SK-MEL-5 (cell line): Measurements from ENCODE around the gene COL2A1. TPM values are rescaled to one million over a fixed set of nuclear protein-coding genes. Genes with fewer than 3 reads are reported as not detected.

Source experiments
- DNase-seq: peaks from one replicate; pipeline ENCODE4 v3.0.0-alpha.2; 2016; ENCODE audit warnings: low read depth, low spot score
- in situ Hi-C: cut with HindIII; loops from 2 replicates; pipeline ENCODE4 v1.10.0; 2016; ENCODE audit warnings: low sequenced_read_pairs, high pct_unique_total_duplicates, low pct_unique_long_range_greater_than_20kb
- total RNA-seq: library from RNA; depleted of rRNA; stranded (reverse); fragments of >200 nt; shearing (Covaris generic); gene quantifications from 2 replicates; pipeline ENCODE4 v1.2.3, GENCODE V29; 2014

COL2A1 gene
- total RNA-seq, 1 experiment from 2014 or later, result 0.03 TPM

DNA sequence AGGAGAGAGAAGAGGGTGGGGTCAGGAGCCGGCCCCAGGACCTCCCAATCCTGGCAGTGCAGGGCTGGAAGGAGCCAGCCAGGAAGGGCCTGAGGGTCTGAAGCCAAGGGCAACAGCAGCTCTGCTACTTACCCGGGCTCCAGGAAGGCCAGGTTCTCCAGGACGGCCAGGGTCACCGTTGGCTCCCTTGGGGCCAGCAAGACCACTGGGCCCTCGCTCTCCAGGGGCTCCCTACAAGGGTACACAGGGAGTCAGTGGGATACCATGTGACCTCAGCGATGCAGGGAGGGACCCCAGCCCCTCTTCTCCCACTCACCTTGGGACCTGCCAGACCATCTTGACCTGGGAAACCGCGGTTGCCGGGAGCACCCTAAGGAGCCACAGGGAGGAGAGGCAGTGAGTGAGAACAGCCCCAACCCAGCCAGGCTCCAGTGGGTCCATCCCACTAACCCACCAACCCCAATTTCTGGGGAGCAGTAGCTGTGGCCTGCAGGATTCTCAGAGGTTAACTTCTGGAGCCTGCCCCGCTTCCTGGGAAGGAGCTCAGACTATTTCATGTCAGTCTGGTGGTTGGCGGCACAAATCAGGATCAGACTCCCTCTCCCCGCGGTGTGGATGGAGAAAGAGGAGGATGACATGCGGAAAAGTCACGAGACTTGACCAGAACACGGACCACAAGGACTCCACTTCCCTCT is 18.5 kb downstream of the COL2A1 start:
- DNase-seq, result no peak
- in situ Hi-C loops, result no loop called here

DNA sequence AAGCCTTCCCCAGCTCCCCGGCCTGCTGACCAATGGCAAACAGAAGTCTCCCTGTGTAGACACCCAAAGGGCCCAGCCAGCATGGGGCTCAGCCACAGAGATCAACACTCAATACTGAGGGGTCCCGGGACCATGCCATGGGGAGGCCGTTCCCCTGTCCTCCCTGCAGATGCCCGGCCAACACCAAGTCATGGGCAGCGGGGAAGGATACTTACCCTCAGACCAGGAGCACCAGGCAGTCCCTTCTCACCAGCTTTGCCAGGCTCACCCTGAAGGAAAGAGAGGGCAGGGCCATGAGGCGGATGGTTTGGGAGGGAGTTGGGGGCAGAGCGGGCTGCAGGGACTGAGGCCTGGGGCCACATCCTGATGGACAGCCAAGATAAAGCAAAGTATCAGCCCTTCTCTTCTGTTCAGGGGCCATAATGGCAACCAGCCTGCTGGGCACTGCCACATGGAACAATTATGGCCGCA is 19.9 kb downstream of the COL2A1 start:
- in situ Hi-C loops, result no loop called here

DNA sequence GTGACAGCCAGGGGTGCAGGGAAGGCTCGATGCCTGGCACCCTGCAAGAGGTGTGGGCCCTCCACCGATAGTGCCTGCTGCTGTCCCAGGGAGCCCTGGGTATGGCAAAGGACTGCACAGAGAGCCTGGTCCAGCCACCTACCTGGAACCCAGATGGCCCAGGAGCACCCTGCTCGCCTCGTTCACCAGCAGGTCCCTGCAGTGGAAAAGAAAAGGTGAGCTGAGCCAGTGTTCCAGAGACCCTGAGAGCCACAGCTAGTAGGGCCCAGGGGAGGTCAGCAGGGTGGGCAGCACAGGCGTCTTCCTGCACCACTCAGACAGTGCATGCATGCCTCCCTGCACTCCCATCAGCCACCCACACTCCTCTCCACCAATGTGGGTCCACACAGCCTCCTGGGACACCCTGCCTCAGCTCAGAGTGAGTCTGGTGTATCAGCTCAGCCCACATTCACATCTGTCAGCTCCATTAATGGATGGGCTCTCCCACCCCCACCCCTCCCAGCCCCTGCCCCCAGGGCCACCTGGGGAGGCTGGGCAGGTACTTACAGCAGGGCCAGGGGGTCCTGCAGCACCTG is 20.6 kb downstream of the COL2A1 start:
- in situ Hi-C loops, result no loop called here
- DNase-seq, result no peak

More for the DNA sequence above, 19.9 kb downstream of the COL2A1 start:
- no peak for DNase-seq

DNA sequence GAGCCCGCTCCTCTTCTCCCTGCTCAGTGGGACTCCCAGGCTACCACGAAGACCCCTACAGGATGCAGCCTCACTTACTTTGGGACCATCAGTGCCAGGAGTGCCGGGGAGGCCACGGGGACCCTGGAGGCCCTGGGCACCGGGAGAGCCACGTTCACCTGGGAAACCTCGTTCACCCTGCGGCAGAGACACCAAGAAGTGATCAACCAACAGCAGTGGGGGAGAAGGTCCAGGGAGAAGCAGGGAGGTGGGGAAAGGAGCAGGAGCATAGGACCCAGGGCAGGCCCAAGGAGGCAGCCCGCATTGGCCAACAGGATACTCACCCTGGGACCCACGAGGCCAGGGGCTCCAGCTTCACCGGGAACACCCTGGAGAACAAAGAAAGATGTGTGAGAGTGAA is 21.5 kb downstream of the COL2A1 start:
- DNase-seq, result no peak
- in situ Hi-C loops, result no loop called here

DNA sequence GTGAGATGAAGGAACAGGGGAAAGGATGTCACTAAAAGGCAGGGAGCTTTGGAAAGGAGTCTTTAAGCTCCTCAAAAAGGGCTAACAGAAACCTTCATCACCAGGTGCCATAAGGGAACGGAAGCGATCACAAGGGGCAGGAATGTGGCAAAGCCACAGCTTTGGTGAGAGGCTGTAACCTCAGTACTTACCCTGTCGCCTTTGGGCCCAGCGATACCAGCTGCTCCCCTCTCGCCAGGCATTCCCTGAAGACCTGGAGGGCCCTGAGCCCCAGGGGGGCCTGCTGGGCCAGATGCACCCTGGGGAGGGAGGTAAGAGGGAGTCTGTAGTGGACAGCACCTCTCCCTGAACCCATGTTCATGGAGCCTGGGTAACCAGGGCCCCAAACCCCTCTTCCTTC is 22.0 kb downstream of the COL2A1 start:
- no peak for DNase-seq
- in situ Hi-C loops, result no loop called here

DNA sequence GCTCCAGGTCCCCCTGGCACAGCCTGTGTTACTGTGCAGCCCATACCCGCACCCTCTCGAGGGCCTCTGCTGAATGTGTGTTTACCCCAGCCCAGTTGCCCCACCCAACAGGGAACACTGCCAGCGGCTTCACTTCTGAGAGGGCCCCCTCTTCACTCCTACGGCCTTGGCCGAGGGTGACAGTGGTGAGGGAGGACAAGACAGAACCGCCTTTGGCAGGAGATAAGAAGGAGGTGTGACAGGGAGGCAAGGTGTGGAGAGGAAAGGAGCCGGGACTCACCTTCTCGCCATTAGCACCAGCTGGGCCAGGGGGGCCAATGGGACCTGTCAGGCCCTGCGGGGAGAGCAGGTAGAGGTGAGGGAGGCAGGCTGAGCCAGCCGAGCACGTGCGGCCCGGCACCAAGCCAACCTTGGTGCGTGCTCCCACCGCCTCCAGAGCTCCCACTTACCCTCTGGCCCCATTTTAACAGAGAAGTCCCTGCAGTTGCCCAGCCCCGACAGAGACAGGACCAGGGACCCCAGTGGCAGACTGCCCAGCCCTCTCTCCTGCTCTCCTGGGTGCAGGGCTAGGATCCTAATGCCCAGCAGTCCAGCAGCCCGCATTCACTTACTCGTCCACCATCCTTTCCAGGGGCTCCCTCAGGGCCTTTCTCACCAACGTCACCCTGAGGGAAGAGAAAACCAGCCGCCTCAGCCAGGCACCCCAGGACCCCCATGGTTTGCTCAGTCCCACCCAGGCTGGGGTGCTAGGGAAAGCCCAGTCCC is 22.6 kb downstream of the COL2A1 start:
- DNase-seq, result no peak
- in situ Hi-C loops, result no loop called here

DNA sequence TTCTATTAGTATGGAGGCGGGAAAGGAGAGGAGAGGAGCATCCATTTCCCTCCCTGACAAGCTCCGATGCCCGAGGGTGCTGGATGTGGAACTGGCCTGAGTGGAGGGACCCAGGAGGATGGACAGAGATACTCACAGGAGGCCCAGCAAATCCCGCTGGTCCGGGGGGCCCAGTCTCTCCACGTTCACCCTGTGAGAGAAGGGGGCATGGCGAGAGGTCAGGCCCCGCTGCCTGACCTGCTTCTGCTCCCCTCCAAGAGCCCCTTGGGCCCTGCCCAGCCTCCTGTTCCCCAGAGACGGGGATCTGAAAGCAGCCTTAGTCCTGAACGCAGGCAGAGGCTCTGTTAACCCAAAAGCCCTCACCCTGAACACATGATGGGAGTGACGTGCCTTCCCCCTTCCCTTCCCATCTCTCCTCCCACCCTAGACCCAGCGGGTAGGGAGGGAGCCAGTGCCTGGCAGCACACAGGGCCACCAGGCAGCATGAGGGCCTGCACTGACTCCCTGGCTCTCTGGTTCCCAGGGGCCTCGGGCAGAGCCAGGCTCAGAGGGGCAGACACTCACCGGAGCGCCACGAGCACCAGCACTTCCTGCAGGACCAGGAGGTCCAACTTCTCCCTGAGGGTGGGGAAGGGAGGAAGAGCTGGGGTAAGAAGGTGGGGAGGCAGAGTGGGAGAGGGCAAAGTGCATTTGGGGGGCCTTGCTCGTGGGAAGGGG is 23.3 kb downstream of the COL2A1 start:
- in situ Hi-C loops, result no loop called here
- no peak for DNase-seq

DNA sequence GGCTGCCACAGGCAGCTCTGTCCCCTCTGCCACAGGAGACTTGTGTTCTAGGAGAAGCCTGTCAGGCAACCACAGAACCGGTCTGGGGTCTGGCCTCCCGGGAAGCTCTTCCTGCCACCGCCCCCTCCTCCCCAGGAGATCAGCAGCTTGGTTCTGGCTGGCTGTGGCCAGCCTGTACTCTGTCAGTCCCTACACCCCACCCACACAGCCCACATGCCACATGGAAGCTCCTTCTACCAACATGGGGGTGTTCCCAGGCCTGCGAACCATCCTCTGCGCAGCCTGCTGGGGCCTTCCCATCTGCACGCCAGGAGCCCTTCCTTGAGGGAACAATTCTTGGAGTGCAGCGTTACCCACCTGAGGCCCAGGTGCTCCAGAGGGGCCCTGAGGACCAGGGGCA is 24.1 kb downstream of the COL2A1 start:
- in situ Hi-C loops, result no loop called here

DNA sequence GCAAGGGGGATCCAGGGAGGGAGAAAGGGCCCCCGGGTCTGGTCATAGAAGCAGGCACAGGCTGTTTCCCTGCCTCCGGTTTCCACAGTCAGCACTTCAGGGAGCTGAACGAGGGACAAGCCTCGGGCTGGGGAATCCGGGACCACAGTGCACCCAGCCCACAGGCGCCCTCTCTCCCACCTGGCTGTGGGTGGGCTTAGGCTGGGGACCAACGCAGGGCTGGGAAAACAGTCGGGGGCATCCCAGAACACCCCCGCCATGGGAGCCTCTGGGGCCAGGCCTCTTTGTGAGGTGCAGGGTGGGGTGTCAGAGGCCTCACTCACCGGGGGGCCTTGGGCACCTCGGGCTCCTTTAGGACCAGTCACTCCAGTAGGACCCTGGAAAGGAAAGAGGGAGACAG is 24.6 kb downstream of the COL2A1 start:
- in situ Hi-C loops, result no loop called here
- no peak for DNase-seq

More for the DNA sequence above, 24.1 kb downstream of the COL2A1 start:
- DNase-seq, result no peak

DNA sequence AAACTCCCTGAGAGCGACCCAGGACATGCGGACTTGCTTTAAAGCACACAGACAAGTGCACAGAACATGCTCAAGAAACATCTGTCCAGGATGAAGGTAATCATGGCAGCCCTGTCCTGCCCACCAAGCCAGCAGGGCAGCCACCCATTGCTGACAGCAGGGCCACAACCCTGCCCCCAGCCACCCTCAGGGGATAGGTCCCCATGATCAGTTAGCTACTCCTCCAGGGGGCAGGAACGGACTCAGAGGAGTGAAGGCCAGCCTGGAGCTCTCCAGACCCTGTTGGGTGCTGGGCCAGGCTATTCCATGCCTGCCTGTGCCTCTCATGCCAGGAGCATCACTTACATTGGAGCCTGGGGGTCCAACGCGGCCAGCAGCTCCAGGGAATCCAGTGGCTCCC is 25.1 kb downstream of the COL2A1 start:
- DNase-seq, result no peak
- in situ Hi-C loops, result no loop called here

DNA sequence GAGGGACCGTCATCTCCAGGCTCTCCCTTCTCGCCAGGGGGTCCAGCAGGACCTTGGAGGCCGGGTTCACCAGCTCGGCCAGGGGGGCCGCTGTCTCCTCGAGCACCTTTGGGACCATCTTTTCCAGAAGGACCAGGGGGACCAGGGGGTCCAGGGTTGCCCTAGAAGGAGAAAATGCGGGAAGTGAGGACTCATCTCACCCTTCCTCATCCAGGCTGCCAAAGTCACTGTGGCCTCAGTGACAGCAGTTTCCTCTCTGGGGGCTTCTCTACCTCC is 25.7 kb downstream of the COL2A1 start:
- DNase-seq, result no peak
- in situ Hi-C loops, result no loop called here

DNA sequence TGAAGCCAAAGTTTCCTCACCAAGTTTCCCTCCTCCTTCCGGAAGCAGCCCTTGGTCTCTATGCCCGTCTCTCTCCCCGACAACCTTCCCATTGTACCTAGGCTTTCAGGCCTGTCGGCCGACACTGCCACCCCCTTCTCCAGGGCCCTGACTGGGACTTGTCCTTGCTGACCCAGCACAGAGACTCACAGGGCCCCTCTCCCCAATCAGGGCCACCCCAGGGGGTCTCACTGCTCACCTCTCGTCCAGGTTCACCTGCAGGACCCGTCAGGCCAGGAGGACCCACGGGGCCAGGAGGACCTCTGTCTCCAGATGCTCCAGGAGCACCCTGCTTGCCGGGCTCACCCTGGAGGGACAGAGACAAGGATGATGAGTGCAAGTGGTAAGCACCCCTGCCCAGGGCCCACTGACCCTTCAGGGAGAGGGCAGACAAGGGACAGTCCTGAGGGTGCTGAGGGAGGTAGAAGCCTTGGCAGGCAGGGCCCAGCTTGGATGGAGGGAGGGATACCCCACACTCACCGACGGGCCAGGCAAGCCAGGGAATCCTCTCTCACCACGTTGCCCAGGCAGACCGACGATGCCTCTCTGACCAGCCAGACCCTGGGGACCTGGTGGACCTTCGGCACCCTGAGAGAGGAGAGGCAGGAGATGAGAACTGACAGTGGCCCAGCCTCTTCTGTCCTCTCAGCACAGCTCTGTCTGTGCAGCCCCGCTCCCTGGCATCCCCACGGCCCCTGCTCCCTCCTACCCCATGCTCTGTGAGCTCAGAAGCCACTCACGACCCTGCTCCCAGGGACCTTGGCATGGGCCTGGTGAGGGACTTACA is 26.3 kb downstream of the COL2A1 start:
- DNase-seq, result no peak
- in situ Hi-C loops, result no loop called here

DNA sequence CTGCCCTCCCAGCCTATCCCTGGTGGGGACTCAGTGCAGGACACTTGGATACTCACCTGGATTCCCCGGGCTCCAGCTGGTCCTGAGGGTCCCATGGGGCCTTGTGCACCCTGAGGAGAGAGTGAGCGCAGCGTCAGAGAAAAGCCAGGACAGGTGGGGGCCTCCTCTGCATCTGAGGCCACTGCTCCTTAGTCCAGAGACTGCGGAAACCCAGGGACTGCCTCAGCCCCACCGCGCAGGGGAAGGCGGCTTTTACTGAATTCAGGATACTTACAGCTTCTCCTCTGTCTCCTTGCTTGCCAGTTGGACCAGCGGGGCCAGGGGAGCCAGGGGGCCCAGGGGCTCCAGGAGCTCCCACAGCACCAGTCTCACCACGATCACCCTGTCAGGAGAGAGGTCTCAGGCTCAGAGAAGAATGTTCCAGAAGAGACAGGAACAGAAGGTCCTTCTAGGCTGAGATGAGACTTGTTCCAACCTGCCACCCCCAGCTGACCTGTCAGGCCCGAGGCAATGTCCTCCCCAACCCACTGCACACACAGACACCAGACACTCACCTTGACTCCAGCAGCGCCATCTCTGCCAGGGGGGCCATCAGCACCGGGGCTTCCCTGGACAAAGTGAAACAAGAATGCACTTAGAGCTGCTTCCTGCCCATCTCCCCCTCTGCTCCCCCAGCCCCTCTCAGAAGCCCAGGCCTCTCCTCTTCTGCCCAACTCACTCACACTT is 27.1 kb downstream of the COL2A1 start:
- in situ Hi-C loops, result no loop called here

DNA sequence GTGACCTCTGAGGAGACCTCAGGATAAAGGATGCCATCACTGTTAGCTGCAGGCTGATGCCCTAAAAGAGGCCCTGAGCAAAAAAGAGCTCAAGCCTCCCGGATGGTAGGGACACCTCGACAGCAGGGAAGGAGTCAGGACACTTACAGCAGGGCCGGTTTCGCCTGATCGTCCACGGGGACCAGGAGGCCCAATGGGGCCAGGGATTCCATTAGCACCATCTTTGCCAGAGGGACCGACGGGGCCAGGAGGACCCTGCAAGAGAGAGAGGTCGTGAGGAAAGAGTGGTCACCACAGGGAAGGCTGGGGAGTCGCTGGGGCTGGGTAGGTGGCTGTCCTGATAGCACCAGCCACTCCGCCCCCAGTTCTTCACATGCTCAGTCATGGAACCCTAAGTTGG is 28.5 kb downstream of the COL2A1 start:
- DNase-seq, result no peak
- in situ Hi-C loops, result no loop called here

More for the DNA sequence above, 27.1 kb downstream of the COL2A1 start:
- DNase-seq, result no peak

DNA sequence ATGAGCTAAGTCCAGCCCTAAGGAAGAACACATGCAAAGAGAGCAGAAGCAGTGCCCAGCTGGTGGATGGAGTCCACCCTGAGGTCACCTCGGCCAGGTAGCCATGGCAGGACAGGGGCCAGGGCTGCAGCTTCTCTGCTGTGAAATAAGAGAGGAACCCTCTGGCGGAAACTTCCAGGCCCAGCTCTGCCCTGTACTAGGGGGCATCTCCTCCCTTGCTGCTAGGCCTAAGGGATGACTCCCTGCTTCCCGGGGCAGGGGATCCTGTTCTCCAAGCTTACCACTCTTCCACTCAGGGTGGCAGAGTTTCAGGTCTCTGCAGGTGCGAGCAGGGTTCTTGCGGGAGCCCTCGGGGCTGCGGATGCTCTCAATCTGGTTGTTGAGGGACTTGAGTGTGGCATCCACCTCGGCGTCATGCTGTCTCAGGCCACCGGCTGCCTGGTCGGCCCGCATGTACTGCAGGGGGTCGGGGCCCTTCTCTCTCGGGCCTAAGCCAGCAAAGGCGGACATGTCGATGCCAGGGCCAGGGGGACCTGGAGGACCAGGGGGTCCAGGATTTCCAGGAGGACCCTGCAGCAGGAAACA is 29.1 kb downstream of the COL2A1 start:
- in situ Hi-C loops, result no loop called here
- no peak for DNase-seq

DNA sequence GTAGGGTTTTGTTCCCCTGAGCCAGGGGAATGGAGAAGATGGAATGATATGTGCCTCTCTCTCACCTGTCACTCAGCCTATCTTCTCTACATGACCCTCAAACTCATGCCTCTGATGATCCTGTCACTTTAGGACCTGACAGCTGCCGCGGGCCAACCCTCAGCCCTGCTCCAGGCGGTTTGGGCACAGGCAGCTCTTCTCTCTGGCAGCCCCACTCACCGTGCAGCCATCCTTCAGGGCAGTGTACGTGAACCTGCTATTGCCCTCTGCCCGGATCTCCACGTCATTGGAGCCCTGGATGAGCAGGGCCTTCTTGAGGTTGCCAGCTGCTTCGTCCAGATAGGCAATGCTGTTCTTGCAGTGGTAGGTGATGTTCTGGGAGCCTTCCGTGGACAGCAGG is 30.4 kb downstream of the COL2A1 start:
- in situ Hi-C loops, result no loop called here
- no peak for DNase-seq

DNA sequence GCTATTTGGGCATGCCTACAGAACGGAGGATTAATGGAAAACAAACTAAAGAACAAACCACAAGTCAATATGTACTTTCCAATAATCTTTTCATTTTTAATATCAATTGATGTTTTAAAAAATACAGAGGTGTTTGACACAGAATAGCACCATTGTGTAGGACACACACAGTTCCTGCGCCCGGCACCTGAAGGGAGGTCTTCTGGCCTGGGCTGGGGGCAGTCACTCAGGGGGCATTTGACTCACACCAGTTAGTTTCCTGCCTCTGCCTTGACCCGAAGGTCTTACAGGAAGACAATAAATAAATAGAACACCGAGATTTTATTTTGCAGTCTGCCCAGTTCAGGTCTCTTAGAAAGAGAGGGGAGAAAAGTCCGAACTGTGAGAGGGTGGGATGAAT is 31.4 kb downstream of the COL2A1 start:
- in situ Hi-C loops, result no loop called here
- DNase-seq, result no peak
